GM12878 (cell line): ENCODE results near the gene PCBD1. TPM values are rescaled to one million over a fixed set of nuclear protein-coding genes. Genes with fewer than 3 reads are reported as not detected.
A peak's percentile ranks its signal among the peaks of the same experiment; 100 is the strongest.

Experiments
- ATAC-seq: fragments of 200-7000 bp; cut with Tn5 transposase; 3 replicates; pipeline ENCODE4 v1.9.1; 2020; ENCODE audit warnings: mild to moderate bottlenecking, moderate library complexity
- BruUV-seq: library from RNA; stranded (reverse); fragments of 400-500 nt; replicated peaks from 2 replicates; lab custom pipeline; 2021; lab: Mats Ljungman, UMichigan
- CTCF ChIA-PET: fragments of 300-600 bp; sonication (Branson Sonifier 250); formaldehyde crosslinking; extraction: SDS; loops from one replicate; lab custom pipeline; 2021; ENCODE audit warnings: inconsistent platforms; lab: Yijun Ruan, JAX
- POLR2A ChIA-PET: fragments of 350-600 bp; formaldehyde crosslinking; extraction: SDS; loops from one replicate; lab custom pipeline; 2021; ENCODE audit warnings: inconsistent platforms; lab: Charles Lee
- RAD21 ChIA-PET: fragments of 300-600 bp; sonication (Branson Sonifier 250); formaldehyde crosslinking; loops from one replicate; lab custom pipeline; 2023; ENCODE audit warnings: antibody characterized with exemption; ENCODE audit not compliant: unreplicated experiment; lab: Charles Lee
- SMC1A ChIA-PET: fragments of 300-600 bp; sonication (Branson Sonifier 250); formaldehyde crosslinking; loops from one replicate; lab custom pipeline; 2023; ENCODE audit not compliant: unreplicated experiment, uncharacterized antibody; lab: Charles Lee
- DNase-seq: peaks from one replicate; pipeline ENCODE4 v3.0.0-alpha.2; 2011; ENCODE audit warnings: low read depth, low spot score
- FAIRE-seq: peaks from 3 replicates; lab custom pipeline; 2011; peaks lifted over from hg19 to GRCh38; lab: Jason Lieb, UNC
- H2AFZ ChIP-seq: 2 replicates; pipeline ENCODE4 v1.6.0; 2011; ENCODE audit warnings: low read depth, low read length, control low read depth; ENCODE audit not compliant: control insufficient read depth
- H3K27ac ChIP-seq: 2 replicates; pipeline ENCODE4 v1.5.1; 2011; ENCODE audit warnings: control low read depth; ENCODE audit not compliant: control insufficient read depth, insufficient read depth
- H3K27me3 ChIP-seq, 2 experiments: replicated peaks in 1 of 2; 2 replicates each; pipeline versions ENCODE4 v1.6.0 to v1.6.1; 2011; ENCODE audit warnings: low read length in 1 of 2; ENCODE audit not compliant: control insufficient read depth in 2 of 2, insufficient read depth in 2 of 2
- H3K36me3 ChIP-seq, 2 experiments: 2 replicates each; pipeline ENCODE4 v1.5.1; 2011; ENCODE audit warnings: low read length in 1 of 2; ENCODE audit not compliant: control insufficient read depth in 2 of 2, insufficient read depth in 2 of 2
- H3K4me1 ChIP-seq: 2 replicates; pipeline ENCODE4 v1.6.1; 2011; ENCODE audit warnings: mild to moderate bottlenecking, low read length, moderate library complexity, mixed read lengths; ENCODE audit not compliant: control insufficient read depth, insufficient read depth
- H3K4me2 ChIP-seq: 2 replicates; pipeline ENCODE4 v1.6.0; 2011; ENCODE audit warnings: control low read depth; ENCODE audit not compliant: control insufficient read depth, insufficient read depth
- H3K4me3 ChIP-seq: fragments of 200-600 bp; sonication (generic); 2 replicates; pipeline ENCODE4 v1.5.1; 2016
- H3K79me2 ChIP-seq: 2 replicates; pipeline ENCODE4 v1.6.0; 2011; ENCODE audit warnings: low read length; ENCODE audit not compliant: control insufficient read depth, insufficient read depth
- H3K9ac ChIP-seq: 2 replicates; pipeline ENCODE4 v1.8.0; 2011; ENCODE audit warnings: low read length, control low read depth, mixed read lengths; ENCODE audit not compliant: control insufficient read depth, insufficient read depth
- H3K9me3 ChIP-seq: replicated peaks from 3 replicates; pipeline ENCODE4 v1.5.1; 2011; ENCODE audit warnings: mild to moderate bottlenecking, low read length; ENCODE audit not compliant: control insufficient read depth, insufficient read depth
- H4K20me1 ChIP-seq: 2 replicates; pipeline ENCODE4 v1.6.0; 2011; ENCODE audit not compliant: control insufficient read depth, insufficient read depth
- GATAD2B ChIP-seq: fragments of 450-650 bp; conservative IDR thresholded peaks from 2 replicates; pipeline ENCODE4 v1.6.1; 2017; ENCODE audit warnings: low read depth, mild to moderate bottlenecking, moderate library complexity
- WGBS: methylation state at CpG from one replicate; pipeline ENCODE4 v1.1.6; 2016; ENCODE audit warnings: low lambda C conversion rate; ENCODE audit not compliant: insufficient replicate concordance, insufficient coverage; ENCODE audit errors: missing lambda C conversion rate; 5-methylcytosine and 5-hydroxymethylcytosine counted together
- in situ Hi-C: fragments of 300-500 bp; cut with MboI; formaldehyde crosslinking; loops from 9 replicates; pipeline ENCODE4 v1.14.3; 2018; ENCODE audit warnings: mixed read lengths
- intact Hi-C: fragments of 100-400 bp; cut with micrococcal nuclease; formaldehyde crosslinking; loops from one replicate; pipeline ENCODE4 v1.14.2; 2022; ENCODE audit not compliant: unreplicated experiment
- polyA plus RNA-seq, 11 experiments: library from polyadenylated mRNA; depleted of rRNA in 4 of 11; unstranded in 6 of 11; stranded (reverse) in 5 of 11; fragments of >200 nt; fragmentation: Nextera tagmentation in 4 of 11; fragmentation: Illumina TruSeq in 1 of 11; extraction: Ambion mirVana in 4 of 11; extraction: Trizol in 1 of 11; gene quantifications; 1 replicate in 1 of 11; 2 replicates in 10 of 11; pipeline versions ENCODE4 v1.2.1 to v1.2.3, GENCODE V29; 2011 to 2016; ENCODE audit warnings: inconsistent platforms in 2 of 11, missing spikeins in 2 of 11, low read depth in 1 of 11
- total RNA-seq, 4 experiments: library from RNA; depleted of rRNA in 3 of 4; stranded (reverse); fragments of >200 nt in 3 of 4; fragmentation: Illumina TruSeq in 1 of 4; extraction: Trizol in 1 of 4; gene quantifications; 2 replicates each; pipeline versions ENCODE4 v1.2.1 to v1.2.3, GENCODE V29; 2013 to 2021
- TF ChIP-seq, protein P1 (sequence below): fragments of 450-650 bp; IDR thresholded peaks from 2 replicates; pipeline ENCODE4 v1.6.1; 2018; ENCODE audit warnings: borderline replicate concordance, mild to moderate bottlenecking; ENCODE audit not compliant: partially characterized antibody
- TF ChIP-seq, protein P2 (sequence below): fragments of 450-650 bp; IDR thresholded peaks from 2 replicates; pipeline ENCODE4 v1.6.1; 2017; ENCODE audit warnings: mild to moderate bottlenecking, moderate library complexity

The PCBD1 gene
- total and polyA plus RNA-seq, 10 of the 15 experiments (the other 5 are each of a cell fraction or from before 2014, with no cell fraction given): 5.6 to 66.8 (median 34.2) TPM

DNA sequence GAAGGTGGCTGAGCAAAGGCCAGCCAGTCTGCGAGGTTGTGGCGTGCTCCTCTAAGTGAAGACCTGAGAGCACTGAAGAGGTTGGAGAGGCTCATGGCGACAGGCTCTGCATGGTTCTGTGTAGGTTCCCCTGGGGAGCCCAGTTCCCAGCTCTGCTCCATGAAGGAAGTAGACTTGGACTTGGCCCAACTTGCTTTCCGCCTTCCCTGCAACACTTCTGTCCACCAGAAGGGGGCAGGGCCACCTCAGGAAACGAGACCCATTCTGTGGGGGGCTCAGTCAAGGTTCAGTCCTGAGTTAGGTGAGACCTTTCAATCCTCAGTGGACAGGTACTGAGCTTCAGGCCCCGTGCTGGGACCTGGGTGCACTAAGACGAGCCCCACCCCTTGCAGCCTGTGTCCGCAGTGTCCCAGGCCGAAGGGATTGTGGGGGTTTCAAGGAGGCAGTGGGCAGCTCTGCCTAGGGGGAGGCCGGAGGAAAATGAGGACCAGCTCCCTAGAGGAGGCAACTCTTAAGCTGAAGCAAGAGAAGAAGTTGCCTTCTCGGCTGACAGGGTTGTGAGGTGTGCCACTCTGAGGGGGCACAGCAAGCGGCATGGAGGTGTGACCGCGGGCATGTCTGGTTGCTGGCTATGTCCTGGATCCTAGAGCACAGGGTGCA lies 15.0 kb upstream of the PCBD1 start (continued):
- TF ChIP-seq, protein P1, sequence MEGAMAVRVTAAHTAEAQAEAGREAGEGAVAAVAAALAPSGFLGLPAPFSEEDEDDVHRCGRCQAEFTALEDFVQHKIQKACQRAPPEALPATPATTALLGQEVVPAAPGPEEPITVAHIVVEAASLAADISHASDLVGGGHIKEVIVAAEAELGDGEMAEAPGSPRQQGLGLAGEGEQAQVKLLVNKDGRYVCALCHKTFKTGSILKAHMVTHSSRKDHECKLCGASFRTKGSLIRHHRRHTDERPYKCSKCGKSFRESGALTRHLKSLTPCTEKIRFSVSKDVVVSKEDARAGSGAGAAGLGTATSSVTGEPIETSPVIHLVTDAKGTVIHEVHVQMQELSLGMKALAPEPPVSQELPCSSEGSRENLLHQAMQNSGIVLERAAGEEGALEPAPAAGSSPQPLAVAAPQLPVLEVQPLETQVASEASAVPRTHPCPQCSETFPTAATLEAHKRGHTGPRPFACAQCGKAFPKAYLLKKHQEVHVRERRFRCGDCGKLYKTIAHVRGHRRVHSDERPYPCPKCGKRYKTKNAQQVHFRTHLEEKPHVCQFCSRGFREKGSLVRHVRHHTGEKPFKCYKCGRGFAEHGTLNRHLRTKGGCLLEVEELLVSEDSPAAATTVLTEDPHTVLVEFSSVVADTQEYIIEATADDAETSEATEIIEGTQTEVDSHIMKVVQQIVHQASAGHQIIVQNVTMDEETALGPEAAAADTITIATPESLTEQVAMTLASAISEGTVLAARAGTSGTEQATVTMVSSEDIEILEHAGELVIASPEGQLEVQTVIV: no peak
- TF ChIP-seq, all 136 proteins: peak for 4

DNA sequence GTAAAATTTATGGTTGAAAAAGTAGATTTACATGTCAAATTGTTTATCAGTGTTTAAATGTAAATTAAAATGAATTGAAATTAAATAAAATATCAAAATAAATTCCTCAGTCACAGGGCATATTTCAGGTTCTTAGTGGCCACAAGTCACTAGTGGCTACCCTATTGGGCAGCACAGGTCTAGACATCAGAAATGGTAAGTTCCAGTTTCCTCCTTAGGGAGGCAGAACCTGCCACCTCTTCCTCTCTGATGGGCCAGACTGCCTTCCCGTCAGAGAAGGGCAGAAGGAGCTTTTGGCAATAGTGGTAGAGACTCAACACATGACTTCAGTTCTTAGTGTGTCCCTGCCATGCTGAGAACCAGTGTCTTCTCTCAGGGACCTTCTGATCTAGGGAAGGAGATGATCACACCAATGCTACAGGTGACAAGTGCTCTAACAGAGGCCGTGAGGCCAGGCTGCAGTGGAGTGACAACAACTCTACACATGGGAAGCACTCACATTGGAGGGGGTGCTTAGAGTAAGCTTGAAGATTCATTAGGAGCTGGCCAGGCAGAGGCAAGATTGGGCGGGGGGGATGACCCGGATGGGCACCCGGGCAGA lies 14.4 kb upstream of the PCBD1 start:
- ChIA-PET SMC1A (no interaction called here), CTCF (interaction anchor here (0.8 to 3.7 kb wide), 20 partner anchors 9 to 382 kb away, joined by 3 to 20 read pairs (median 3); no protein-coding TSS in a partner anchor), RAD21 (interaction anchor here (1.4 to 2.4 kb wide), 2 partner anchors 304 to 373 kb away, joined by 4 to 5 read pairs; no protein-coding TSS in a partner anchor), POLR2A (no interaction called here)
- Histone ChIP-seq H3K4me3 (no peak overlapping the region), H2AFZ (no peak overlapping the region), H3K79me2 (no peaks in the 10 kb centered on the region), H3K27me3 (0 out of 4 replicates have a peak, but pooled peaks cover 2% of the 10 kb centered on the region in 2 experiments), H3K4me2 (no peak overlapping the region), H3K36me3 (no peaks in the 10 kb centered on the region), H4K20me1 (no peaks in the 10 kb centered on the region), H3K9me3 (no peaks in the 10 kb centered on the region), H3K4me1 (no peaks in the 10 kb centered on the region), H3K9ac (no peak overlapping the region), H3K27ac (no peak overlapping the region)
- FAIRE-seq: no peak
- no TSS peak for BruUV-seq
- intact Hi-C loops (loop anchor here (1.0 to 2.0 kb wide), 2 partner anchors 307 to 382 kb away; no protein-coding TSS in a partner anchor), in situ Hi-C loops (no loop called here)
- 65% methylated on average over 5 of the region's 5 CpGs for WGBS
- no peak for TF ChIP-seq GATAD2B
- TF ChIP-seq, protein P2, sequence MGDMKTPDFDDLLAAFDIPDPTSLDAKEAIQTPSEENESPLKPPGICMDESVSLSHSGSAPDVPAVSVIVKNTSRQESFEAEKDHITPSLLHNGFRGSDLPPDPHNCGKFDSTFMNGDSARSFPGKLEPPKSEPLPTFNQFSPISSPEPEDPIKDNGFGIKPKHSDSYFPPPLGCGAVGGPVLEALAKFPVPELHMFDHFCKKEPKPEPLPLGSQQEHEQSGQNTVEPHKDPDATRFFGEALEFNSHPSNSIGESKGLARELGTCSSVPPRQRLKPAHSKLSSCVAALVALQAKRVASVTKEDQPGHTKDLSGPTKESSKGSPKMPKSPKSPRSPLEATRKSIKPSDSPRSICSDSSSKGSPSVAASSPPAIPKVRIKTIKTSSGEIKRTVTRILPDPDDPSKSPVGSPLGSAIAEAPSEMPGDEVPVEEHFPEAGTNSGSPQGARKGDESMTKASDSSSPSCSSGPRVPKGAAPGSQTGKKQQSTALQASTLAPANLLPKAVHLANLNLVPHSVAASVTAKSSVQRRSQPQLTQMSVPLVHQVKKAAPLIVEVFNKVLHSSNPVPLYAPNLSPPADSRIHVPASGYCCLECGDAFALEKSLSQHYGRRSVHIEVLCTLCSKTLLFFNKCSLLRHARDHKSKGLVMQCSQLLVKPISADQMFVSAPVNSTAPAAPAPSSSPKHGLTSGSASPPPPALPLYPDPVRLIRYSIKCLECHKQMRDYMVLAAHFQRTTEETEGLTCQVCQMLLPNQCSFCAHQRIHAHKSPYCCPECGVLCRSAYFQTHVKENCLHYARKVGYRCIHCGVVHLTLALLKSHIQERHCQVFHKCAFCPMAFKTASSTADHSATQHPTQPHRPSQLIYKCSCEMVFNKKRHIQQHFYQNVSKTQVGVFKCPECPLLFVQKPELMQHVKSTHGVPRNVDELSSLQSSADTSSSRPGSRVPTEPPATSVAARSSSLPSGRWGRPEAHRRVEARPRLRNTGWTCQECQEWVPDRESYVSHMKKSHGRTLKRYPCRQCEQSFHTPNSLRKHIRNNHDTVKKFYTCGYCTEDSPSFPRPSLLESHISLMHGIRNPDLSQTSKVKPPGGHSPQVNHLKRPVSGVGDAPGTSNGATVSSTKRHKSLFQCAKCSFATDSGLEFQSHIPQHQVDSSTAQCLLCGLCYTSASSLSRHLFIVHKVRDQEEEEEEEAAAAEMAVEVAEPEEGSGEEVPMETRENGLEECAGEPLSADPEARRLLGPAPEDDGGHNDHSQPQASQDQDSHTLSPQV: no peak
- peak; percentile 38; the same call in 2 of the 3 replicates for ATAC-seq
- DNase-seq: no peak
